Activated CD4-positive, alpha-beta T cell treated with anti-CD3 and anti-CD28 coated beads for 24 hours (primary cell): ENCODE results near the gene ANTXR1.

Experiments
- DNase-seq, 2 donors: peaks; one replicate each; pipeline ENCODE4 v3.0.0-alpha.2; 2020; ENCODE audit warnings: low read depth in 2 of 2

ANTXR1 gene

DNA sequence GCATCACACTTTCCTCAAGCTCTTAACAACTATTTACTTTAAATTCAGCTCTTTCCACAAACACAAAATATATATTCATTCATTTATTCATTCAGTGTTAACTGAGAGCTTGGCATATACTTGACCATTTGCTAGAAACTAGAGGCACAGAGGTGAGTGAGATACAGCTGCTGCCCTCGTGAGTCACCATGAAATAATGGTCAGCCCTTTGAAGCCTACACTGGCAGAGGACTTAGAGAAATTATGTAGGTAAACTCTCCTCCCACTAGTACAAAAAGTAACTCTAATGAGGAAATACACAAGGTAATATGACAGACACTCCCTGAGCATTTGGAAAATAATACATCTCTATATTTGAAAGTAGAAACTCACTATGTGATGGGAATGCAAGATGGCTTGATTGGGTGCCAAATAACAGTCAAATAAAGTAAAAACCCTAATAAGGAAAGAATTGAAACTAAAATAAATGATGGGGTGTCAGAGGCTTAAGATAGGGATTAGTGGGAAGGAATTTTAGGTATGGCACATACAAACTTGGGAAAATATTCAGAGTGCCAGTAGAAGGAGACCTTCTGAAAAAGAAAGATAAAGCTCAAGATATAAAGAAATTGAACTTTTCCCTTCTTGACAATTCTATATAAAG, 61.1 kb downstream of the ANTXR1 start:
- DNase-seq, result no peak

DNA sequence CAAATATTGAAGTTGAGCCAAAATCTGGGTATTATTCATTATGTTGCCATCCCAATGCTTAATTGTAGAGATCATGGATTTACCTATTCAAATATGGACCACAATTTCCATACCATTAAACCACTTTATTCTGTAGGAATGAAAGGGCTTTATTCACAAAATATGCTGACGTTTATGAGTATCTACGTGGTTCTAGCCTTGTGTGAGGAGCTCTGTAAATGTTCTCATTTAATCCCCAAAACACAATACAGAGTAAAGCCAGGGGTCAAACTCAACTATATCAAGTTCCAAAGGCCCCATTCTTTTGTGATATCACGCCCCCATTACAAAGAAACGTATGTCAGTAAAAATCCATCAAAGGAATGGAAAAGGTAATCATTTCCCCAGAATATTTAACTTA, 61.9 kb downstream of the ANTXR1 start:
- no peak for DNase-seq

DNA sequence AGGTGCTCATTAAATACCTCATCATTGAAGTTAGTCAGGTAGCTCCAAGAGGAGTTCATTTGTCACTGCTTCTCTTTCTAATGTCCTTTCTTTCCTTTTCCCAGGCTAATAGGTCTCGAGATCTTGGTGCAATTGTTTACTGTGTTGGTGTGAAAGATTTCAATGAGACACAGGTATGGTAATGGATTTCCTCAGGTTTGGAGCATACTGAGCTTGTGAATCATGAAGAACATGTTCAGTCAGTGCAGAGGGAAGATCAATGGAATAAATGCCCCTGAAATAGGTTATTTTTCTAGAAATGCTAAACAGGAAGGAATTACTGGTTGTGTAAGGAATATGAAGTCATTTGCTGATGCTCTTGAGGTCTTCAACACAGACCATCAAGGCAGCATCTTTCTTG, 62.5 kb downstream of the ANTXR1 start:
- DNase-seq, result no peak

DNA sequence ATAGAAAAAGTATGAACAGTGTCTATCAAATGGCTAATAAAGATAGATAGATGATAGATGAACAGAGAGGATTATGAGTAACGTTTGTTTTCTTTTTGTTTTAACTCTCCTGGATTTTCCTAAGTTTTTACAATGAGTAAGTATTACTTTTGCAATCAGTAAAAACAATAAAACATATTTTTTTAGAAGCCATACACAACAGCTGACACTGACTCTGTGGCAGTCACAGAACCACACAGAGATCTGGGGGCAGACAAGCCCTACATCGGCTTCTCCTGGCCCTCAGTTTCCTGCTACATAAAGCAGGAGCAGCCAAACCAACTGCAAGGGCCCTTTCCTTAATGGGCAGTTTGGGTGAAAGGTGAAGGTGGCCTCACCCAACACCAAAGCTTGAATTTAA, 63.6 kb downstream of the ANTXR1 start:
- no peak for DNase-seq

DNA sequence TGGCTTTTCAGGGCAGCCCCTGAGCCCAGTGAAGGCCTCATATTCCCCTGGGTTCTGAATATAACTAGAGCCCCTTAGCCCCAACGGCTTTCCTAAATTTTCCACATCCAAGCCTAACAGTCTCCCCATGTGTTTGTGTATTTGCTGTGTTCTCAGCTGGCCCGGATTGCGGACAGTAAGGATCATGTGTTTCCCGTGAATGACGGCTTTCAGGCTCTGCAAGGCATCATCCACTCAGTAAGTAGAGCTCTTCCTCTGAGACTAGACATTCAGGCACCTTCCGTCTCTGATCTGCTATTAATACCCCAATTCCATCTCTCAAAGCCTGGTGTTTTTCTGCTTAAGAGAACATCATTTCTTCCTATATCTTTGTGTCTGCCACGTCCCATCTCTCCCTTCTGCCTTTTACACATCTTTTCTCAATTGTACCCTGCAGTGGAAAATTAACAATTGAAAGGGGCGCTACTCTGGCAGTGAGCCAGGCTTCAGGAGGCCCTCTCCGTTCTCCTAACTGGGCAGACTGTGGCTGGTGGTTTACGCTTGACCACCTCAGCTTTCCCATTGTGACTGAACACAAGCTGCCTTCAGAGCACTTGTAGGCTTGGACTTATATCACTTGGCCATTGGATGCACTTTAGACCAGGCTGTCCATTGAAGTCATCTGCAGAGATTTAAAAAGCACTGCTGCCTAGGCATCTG, 64.4 kb downstream of the ANTXR1 start:
- DNase-seq, result no peak

DNA sequence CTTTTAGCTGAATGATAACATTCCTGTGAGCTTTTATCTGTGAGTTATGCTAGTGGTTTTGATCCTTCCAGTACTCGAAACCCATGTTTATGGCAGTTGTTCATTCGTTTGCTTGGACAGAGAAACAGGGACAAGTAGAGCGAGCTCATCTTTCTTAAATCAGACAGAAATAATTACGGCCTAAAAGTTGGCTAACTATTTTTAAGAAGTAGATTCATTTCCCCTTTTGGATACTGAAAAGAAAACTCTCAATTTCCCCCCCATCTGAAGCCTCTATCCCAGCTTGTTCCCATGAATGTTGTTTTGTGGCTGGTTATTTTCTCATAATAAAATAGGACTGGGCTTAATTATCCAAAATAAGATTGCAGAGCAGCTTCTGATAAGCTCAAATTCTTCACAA, 67.1 kb downstream of the ANTXR1 start:
- no peak for DNase-seq

DNA sequence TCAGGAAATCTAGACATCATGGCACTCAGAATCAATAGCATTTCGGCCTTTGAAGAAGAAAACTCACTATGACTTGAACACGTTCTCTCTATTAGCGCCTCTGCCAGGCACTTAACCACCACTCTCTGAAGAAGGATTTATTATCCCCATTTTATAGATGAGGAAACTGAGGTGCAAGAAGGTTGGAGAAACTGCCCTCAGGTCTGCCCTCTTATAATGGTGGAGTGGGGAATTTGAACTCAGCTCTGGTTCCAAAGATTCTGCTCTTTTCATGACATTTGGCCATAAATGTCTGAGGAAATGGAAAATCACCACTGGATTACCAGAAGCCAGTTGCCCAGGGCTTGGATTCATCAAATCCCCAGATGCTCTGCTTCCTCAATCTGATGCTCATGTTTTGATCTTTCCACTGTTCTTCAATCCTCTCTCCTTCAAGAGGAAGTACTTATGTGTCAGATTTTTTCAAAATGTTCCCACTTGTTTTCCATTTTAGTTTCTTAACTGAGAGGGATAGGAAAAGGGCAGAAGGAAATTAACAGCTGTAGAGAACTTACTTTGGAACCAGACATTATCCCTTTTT, 68.1 kb downstream of the ANTXR1 start:
- DNase-seq, result no peak

DNA sequence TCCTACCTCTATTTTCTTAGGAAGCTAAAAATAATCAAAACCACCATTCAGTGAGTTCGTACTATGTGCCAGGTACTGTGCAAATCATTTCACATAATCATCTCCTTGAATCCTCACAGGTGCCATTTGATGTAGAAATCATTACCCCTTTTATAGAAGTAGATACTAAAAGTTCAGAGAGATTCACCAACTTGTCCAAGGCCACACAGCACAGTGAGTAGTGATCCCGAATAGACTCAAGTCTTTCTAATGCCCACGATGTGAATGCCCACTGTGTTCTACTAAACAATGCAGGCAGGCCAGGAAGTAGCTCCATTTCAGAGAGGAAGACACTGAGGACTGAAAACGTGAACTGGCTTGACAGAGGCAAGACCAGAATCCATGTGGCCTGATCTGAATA, 68.8 kb downstream of the ANTXR1 start:
- no peak for DNase-seq

DNA sequence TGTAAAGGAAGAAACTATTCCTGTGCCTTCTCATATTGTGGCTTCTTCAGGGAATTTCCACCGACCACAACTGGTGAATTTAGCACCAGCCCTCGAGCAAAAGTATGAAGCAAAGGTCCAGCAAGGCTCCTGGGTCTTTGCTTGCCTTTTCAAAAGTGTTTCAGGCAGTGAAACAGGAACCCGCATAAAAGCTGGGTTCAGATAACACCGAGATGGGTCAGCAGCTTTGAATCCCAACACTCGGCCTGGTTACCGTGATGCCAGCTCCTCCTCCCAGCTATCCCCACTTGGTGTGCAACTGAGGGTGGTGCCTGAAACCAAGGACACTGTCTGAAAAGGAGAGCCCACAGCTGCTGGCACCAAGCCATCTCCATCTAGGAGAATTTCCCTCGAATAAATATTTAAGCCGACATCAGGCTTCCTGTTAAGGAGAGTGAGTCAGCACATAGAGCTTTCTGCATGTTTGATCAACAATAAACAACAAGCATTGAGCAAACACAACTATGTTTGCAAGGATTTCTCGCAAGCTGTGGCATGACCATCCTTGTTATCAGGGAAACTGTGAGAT, 69.5 kb downstream of the ANTXR1 start:
- no peak for DNase-seq

DNA sequence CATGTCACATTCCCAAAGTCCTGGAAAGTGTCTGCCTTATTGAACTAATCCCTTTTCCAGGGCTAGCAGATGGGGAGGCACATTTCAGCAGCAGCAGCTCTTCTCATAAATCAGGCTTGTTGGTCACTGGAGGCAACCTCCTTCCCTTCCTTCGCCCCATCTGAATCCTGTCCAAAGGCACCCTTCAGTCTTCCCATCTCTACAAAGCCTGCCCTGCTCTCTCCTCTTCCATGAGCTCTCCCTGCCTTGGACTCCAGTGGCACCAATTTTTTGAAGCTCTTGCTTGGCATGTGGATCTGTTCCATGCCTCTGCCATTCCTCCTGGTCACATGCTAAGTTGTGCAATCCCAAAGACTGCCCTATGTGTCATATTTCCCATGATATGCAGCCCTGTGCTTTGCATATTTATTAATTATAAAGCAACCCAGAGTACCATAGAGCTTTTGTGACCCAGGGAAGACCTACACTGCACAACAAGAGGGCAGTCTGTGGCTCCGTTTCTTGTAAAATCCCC, 70.3 kb downstream of the ANTXR1 start:
- DNase-seq, result no peak

DNA sequence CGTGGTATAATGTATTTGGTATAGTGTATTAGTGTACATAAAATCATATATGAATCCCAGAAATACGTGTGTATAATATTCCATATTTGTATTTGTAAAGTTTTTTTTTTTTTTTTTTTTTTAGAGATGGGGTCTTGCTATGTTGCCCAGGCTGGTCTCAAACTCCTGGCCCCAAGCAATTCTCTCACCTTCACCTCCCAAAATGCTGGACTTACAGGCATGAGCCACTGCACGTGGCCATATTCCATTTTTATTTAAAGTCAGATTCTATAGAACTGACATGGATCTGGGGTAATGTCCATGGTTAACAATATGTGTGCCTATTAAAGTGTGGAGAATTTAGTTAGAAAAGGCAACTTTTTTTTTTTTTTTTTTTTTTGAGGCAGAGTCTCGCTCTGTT, 71.5 kb downstream of the ANTXR1 start:
- no peak for DNase-seq

DNA sequence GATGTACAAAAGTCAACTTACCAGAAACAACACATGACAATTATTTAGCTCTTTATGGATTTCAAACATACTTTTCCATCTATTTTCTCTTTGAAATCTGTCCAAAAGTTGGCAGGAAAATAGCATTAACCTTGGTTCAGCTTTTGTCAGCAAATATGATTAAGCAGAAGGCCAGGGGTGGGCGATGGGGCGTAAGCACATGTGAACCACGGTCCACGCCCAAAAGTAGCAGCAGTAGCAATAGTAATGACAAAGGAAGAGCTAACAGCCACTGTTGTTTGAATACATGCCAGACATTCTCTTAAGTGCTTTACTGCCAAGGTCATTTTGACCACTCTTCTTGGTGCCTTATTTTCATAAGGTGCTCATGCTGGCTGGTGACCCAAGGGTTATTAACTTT, 73.5 kb downstream of the ANTXR1 start:
- no peak for DNase-seq

DNA sequence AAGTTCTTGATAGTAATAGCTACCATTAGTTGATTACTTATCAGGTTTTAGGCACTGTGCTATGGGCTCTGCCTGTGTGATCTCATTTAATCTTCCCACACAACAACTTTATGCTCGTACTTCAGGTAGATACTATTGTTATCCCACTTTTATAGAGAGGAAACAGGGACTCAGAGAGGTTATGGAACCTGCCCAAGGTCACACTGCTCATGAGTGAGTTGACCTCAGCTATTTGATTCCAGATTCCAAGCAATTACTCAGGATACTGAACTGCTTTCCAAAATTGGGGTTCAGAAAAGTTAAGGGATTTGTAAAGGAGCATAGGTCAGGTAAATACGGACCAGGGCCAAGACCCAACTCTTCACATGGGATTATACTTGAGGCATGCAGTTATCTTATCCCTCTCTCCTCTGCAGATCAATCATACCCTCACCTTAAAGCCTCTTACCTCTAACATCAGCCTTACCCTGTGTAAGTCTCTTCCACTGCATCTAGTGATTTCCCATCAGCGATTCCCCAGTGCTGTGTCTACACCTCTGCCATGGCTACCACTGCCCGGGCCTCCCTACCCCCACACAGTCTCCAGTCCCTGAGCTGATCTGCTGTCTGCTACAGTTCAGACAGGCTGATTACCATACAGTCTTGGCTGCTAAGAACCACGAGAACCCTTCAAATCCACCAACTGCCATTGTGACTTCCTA, 74.4 kb downstream of the ANTXR1 start:
- DNase-seq, result no peak

DNA sequence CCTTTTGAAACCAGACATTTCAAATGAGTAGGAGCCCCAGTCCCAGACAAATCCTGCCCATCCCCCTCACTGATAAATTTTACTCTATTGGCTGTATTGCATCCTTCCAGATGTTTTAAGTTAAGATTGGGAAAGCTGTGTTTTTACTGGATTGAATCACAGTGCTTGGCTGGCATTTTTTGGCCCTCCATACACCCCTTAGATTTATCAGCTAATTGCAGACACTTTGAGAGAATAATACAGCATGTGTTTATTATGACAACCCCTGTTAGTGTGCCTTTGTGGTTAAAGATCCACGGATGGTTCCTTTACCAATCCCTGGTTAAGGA, 74.9 kb downstream of the ANTXR1 start:
- DNase-seq, result no peak

DNA sequence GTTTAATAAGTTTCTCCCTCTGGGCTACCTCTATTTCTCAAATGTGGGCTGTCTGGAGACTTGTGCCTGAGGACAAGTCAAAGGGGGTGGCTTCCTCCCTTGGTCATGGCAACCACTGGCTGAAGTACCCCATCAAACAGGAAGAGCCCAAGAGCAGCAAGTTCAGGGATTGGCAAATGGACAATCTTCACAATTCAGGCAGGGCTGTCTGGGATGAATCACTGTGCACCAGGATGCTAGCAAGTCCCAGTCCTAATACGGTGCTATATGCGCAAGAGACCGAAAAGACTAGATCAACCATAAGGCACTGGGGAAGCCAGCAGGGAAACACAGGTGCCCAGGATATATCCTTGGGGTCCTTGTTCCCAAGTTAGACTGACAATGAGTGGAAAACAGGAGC, 75.5 kb downstream of the ANTXR1 start:
- no peak for DNase-seq

DNA sequence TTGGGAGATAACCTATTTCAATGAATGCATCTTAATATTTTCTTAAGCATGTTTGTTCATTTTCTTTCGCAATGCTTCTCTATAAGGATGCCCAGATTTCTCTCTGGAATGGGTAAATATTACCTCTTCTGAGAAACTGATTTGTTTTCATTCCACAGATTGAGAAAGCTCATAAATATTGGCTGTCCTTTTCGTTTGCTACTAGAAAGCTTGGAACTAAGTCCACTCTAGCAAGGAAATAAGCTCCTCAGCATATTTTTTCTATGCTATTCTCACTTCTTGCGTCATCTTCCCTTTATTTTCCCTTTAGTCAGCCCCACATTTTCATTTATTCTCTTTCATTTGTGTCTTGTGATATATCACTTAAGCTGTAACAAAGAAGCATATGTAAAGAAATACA, 76.3 kb downstream of the ANTXR1 start:
- DNase-seq, result no peak

DNA sequence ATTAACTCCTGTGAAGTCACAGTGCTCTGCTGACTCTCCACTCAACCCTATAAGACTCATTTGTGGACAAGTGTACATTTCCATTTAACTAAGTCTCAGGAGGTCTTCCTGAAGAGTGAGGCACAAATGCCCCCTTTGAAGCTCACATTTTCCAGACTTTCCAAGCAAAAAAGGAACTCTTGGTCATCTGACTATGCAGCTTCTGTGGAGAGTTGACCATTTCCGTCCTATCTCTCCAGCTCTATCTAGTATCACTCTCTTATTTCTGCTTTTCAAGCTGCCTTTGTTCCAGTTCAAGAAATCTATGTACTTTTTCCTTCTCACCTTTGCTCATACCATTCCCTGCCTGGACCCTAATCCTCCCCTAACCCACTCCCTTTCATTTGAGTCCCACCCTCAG, 77.0 kb downstream of the ANTXR1 start:
- DNase-seq, result no peak

DNA sequence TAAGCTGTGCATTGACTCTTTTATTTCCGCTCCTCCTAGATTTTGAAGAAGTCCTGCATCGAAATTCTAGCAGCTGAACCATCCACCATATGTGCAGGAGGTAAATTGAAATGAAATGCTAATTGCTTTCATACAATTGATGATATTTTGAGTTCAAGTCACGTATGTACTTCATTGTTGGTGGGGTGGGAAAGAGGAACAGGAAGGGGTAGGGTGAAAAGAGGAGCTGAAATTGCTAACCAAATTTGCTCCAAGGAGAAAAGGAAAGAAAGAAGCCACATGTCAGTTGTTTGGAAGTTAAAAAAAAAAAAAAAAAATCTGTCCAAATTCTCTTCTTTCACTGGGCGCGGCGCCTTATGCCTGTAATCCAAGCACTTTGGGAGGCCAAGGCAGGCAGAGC, 77.8 kb downstream of the ANTXR1 start:
- no peak for DNase-seq

DNA sequence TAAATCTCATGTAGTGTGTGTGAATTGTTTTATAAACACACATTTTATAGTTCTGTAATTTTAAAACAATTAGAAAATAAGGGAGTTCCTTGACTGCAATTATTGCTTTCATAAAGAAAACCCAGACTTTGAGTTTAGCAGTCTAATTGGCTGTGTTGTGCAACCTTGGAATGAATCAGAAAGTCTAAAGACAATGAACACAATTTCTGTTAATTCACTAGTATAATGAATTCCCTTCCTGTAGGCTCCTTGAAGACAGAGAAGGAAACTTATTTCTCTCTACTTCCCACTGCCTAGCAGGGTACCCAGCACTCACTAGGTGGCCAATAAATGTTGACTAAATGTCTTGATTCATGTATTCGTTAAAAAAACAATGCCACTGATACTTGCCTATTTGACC, 79.9 kb downstream of the ANTXR1 start:
- no peak for DNase-seq

DNA sequence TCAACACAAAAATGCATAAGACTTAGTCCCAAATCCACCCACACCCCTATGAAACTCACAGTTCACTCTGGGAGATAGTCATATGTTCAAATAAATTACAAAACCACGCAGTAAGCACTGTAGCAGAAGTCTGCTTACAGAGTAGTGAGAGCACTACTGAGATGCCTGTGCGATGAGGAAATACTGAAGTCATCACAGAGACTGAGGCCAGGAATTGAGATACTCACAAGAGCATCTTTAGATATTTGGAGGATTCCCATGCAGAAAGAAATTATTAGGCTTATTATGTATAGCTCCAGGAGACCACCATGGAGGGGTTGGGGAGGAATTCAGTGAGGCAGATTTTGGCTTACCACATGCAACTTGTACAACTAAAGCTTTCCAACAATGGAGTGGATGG, 82.3 kb downstream of the ANTXR1 start:
- DNase-seq, result no peak

DNA sequence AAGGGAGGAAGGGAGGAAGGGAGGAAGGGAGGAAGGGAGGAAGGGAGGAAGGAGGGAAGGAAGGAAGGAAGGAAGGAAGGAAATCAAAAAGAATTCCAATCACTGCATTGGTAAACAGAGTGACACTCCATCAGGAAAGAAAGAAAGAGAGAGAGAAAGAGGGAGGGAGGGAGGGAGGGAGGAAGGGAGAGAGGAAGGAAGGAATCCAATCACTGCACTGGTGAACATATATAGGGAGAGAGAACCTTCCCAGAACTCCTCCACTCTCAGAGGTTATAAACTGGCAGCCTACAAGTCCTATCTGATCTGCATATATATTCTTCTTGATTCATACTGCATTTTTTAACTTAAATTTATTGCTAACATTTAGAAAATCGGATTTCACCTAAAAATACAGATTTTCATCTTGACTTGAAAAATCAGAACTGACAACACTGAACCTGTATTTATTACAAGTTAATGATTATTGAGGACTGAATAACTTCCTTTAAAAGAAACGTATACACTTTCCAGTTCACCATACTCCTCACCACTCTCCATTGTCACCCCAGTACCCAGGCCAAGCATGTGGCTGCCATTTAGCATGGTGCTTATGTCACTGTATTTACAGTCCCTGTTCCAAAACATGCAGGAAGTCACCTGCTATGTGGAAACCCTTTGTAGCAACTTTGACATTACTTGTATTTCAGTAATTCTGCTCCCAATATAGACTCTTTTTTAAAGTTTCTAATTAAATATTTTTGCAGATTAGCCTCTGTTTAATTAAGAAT, 83.5 kb downstream of the ANTXR1 start:
- DNase-seq, result no peak

DNA sequence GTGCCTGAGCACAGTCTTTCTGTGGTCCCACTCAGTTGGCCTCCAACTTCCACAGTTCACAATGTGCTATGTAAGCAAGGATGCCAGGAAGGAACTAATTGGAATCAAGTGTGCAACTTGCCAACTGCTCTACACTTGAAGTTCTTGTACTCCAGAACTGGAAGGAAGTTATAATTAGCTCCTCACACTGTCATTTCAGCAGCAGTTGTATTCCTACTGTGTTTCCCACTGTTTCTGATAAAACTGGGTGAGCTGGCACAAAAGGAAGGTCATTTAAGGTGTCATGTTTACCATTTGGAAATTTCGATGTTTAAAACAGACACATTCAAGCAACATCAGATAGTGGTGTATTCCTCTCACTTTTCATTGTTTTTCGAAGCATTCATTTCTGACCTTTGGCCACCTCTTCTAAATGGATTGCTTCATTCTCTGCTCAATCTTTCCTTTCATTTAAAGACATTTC, 84.2 kb downstream of the ANTXR1 start:
- DNase-seq, result no peak
